MM.1S (cell line): Measurements from ENCODE around the gene SOD3.

Experiments used
- CTCF ChIP-seq: fragments of 300-600 bp; sonication (generic); IDR thresholded peaks from 2 replicates; pipeline ENCODE4 v1.5.1; 2016; ENCODE audit warnings: antibody characterized with exemption, low read length, mixed read lengths
- EZH2 ChIP-seq: fragments of 300-600 bp; sonication (generic); optimal IDR thresholded peaks from 2 replicates; pipeline ENCODE3; 2017; ENCODE audit warnings: low read depth, mild to moderate bottlenecking, antibody characterized with exemption, low read length, mixed read lengths
- EZH2phosphoT487 ChIP-seq: fragments of 300-600 bp; sonication (generic); IDR thresholded peaks from 2 replicates; pipeline ENCODE4 v1.6.1; 2018; ENCODE audit warnings: antibody characterized with exemption, low read length

GRCh38 chr4:24816797-24817196 lies 21.4 kb downstream of the SOD3 start:
- TF ChIP-seq CTCF (no peak), EZH2 (no peak), EZH2phosphoT487 (no peak)
